Kidney (tissue), 14 donors: Measurements from ENCODE around the gene BBS1. TPM values are rescaled to one million over a fixed set of nuclear protein-coding genes. Genes with fewer than 3 reads are reported as not detected.

Experiments
- DNase-seq, 5 donors: peaks; one replicate each; pipeline ENCODE4 v3.0.0-alpha.2; 2013 to 2020
- FAIRE-seq: peaks from 2 replicates; lab custom pipeline; 2012; peaks lifted over from hg19 to GRCh38; lab: Jason Lieb, UNC
- H3K27ac ChIP-seq, 2 donors: one replicate each; pipeline ENCODE4 v1.7.0; 2013; ENCODE audit warnings: low read depth in 2 of 2, low read length in 2 of 2, inconsistent platforms in 1 of 2
- H3K27me3 ChIP-seq: one replicate; pipeline ENCODE4 v1.7.1; 2013; ENCODE audit warnings: low read length, inconsistent platforms; ENCODE audit not compliant: control insufficient read depth, insufficient read depth
- H3K36me3 ChIP-seq, 3 donors: one replicate each; pipeline versions ENCODE4 v1.7.0 to v1.7.1; 2013; ENCODE audit warnings: low read length in 3 of 3, control low read depth in 1 of 3, inconsistent platforms in 1 of 3; ENCODE audit not compliant: insufficient read depth in 3 of 3, control insufficient read depth in 2 of 3
- H3K4me1 ChIP-seq, 3 donors: one replicate each; pipeline versions ENCODE4 v1.7.0 to v1.7.1; 2013; ENCODE audit warnings: low read length in 3 of 3, inconsistent platforms in 1 of 3, low read depth in 1 of 3; ENCODE audit not compliant: control insufficient read depth in 2 of 3, insufficient read depth in 2 of 3
- H3K4me3 ChIP-seq, 3 donors: one replicate each; pipeline versions ENCODE4 v1.7.0 to v1.8.1; 2013; ENCODE audit warnings: low read length in 3 of 3, control low read depth in 1 of 3, inconsistent platforms in 1 of 3
- H3K9ac ChIP-seq, 3 donors: one replicate each; pipeline versions ENCODE4 v1.7.0 to v1.7.1; 2013; ENCODE audit warnings: low read length in 3 of 3, control low read depth in 1 of 3, inconsistent platforms in 1 of 3
- H3K9me3 ChIP-seq, 3 donors: one replicate each; pipeline versions ENCODE4 v1.7.0 to v1.7.1; 2013; ENCODE audit warnings: low read length in 3 of 3, control low read depth in 1 of 3, inconsistent platforms in 1 of 3; ENCODE audit not compliant: control insufficient read depth in 2 of 3, insufficient read depth in 1 of 3
- CTCF ChIP-seq: IDR thresholded peaks from 3 replicates; pipeline ENCODE4 v1.5.1; 2012; ENCODE audit warnings: mild to moderate bottlenecking, moderate library complexity, borderline replicate concordance; ENCODE audit not compliant: insufficient read depth; ENCODE audit errors: extremely low read depth
- intact Hi-C: fragments of 100-400 bp; cut with DNase I; formaldehyde crosslinking; loops from one replicate; pipeline ENCODE4 v1.11.1; 2022
- polyA plus RNA-seq: library from polyadenylated mRNA; stranded (reverse); fragments of 350-450 nt; fragmentation: Illumina TruSeq; extraction: RNeasy Lipid Tissue Mini Kit (QIAGEN cat#74804); gene quantifications from one replicate; pipeline ENCODE4 v1.2.3, GENCODE V29; 2014; ENCODE audit warnings: low read depth, low replicate concordance; ENCODE audit not compliant: insufficient read depth
- total RNA-seq: library from RNA; stranded (reverse); fragmentation: NEBNext Ultra II Directional; extraction: Animal tissue kit (Norgen Biotek cat#: 25700); gene quantifications from one replicate; pipeline ENCODE4 v1.2.1, GENCODE V29; 2021
- donor health status: control.
- donor health status: control.
- donor health status: control.
- donor health status: control.
- donor health status: control.
- donor health status: DM: yes; HTN: yes; CAD: no.
- donor health status: Normal renal cell carcinoma (clear cell type).

The BBS1 gene
- total and polyA plus RNA-seq, 2 donors from 2014 or later = 30.1 to 85.4 TPM

DNA sequence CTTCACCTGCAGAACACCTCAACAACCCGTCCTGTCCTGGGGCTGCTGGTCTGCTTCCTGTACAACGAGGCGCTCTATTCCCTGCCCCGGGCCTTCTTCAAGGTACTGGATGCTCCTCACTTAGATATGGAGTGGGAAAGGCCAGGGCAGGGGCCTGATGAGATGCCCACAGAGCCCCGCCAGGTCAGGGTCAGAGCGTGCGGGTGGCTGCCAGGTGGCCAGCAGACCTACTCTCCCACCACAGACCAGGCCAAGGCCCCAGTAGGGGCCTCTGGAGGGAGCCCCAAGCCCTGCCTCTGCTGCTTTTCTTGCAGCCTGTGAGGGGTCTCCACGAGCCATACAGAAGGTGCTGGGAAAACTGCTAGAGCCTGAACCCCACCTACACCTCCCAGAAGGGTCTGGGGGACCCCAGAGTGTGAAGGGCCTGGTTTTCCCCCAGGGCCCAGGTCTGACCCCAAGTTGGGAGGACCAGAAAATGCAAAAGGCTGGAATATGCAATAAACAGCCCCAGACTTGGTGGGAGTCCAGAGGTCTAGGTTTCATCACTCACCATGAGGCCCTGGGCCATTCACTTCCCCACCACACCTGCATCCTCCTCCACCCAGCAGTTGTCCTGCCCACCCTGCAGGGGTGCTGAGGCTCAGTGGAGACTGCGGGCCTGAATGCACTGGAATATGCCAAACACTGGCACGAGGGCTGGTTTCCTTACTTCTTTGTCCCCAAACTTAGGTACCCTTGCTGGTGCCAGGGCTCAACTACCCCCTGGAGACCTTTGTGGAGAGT, 20.7 kb downstream of the BBS1 start:
- no peak for TF ChIP-seq CTCF
- H3K27me3 ChIP-seq = no peaks in the 10 kb centered on the region
- peaks cover 2 to 5% (median 4%) of the 10 kb centered on the region in 3 donors for H3K36me3 ChIP-seq
- peaks cover 0 to 6% (median 3%) of the 10 kb centered on the region in 3 donors for H3K4me1 ChIP-seq
- H3K9me3 ChIP-seq = no peaks in the 10 kb centered on the region
- no peak overlapping the region for H3K9ac ChIP-seq
- H3K27ac ChIP-seq = no peak overlapping the region
- DNase-seq (no peak), FAIRE-seq (no peak)
- H3K4me3 ChIP-seq = no peak overlapping the region
- intact Hi-C loops = no loop called here

- FAIRE-seq (no peak), DNase-seq (no peak)
- H3K36me3 ChIP-seq = peaks cover 2 to 5% (median 3%) of the 10 kb centered on the region in 3 donors
- H3K27me3 ChIP-seq = no peaks in the 10 kb centered on the region
- peaks cover 0 to 6% (median 3%) of the 10 kb centered on the region in 3 donors for H3K4me1 ChIP-seq
- no peak for TF ChIP-seq CTCF
- H3K4me3 ChIP-seq = no peak overlapping the region
- intact Hi-C loops = no loop called here
- no peaks in the 10 kb centered on the region for H3K9me3 ChIP-seq
- H3K27ac ChIP-seq = no peak overlapping the region
- H3K9ac ChIP-seq = no peak overlapping the region
These were observed 21.4 kb downstream of the BBS1 start for GRCh38 chr11:66531841-66532240.

GRCh38 chr11:66532784-66533183, 22.3 kb downstream of the BBS1 start:
- intact Hi-C loops = no loop called here
- peaks cover 0 to 6% (median 3%) of the 10 kb centered on the region in 3 donors for H3K4me1 ChIP-seq
- DNase-seq (no peak), FAIRE-seq (no peak)
- TF ChIP-seq CTCF = no peak
- no peak overlapping the region for H3K9ac ChIP-seq
- no peak overlapping the region for H3K27ac ChIP-seq
- H3K9me3 ChIP-seq = no peaks in the 10 kb centered on the region
- H3K4me3 ChIP-seq = no peak overlapping the region
- H3K36me3 ChIP-seq = peaks cover 2 to 5% (median 2%) of the 10 kb centered on the region in 3 donors
- no peaks in the 10 kb centered on the region for H3K27me3 ChIP-seq
